ENCODE measurements around the gene LRRC70. TPM values are rescaled to one million over a fixed set of nuclear protein-coding genes. Genes with fewer than 3 reads are reported as not detected.

Gene LRRC70
- total RNA-seq, 1 donor from 2014 or later = 0.64 TPM

DNA sequence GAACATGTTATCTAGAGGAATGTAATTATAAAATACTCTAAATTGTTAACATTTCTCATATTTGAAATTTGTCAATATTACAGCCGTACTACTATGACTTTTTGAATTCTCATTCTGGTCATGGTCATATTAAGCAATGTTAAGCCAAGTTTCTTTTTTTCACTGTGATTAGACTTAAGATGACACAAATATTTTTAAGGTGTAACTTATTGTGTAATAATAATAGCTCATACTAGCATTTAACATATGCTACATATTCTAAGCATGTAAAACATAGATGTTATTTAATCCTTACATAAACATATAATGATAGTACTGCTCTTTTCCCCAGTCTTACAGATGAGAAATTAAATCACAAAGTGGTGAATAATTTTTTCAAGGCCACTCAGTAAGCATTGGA lies 35.9 kb upstream of the LRRC70 start:
- Histone ChIP-seq H3K4me3 (ENCODE audit: insufficient read depth, low read depth, low read length) (no peak overlapping the region), H3K79me2 (ENCODE audit: insufficient read depth, low read length) (no peaks in the 10 kb centered on the region), H2AFZ (ENCODE audit: low read depth, low read length) (no peak overlapping the region), H3K9ac (ENCODE audit: low read length) (no peak overlapping the region), H3K27me3 (ENCODE audit: insufficient read depth, low read length) (no peaks in the 10 kb centered on the region), H4K20me1 (ENCODE audit: insufficient read depth, low read length) (no peaks in the 10 kb centered on the region), H3K36me3 (ENCODE audit: insufficient read depth, low read length) (no peaks in the 10 kb centered on the region), H3K27ac (ENCODE audit: low read depth, low read length) (no peak overlapping the region), H3K4me1 (ENCODE audit: insufficient read depth, low read length) (no peaks in the 10 kb centered on the region), H3K4me2 (ENCODE audit: low read length) (no peak overlapping the region), H3K9me3 (ENCODE audit: insufficient read depth, low read depth, low read length) (no peaks in the 10 kb centered on the region)
- Mint-ChIP-seq H3K27ac (ENCODE audit: unreplicated experiment) (no peak overlapping the region), H3K9me3 (ENCODE audit: unreplicated experiment) (peaks cover 2% of the 10 kb centered on the region), H3K4me3 (ENCODE audit: unreplicated experiment) (no peak overlapping the region), H3K4me1 (ENCODE audit: low read depth, unreplicated experiment) (no peaks in the 10 kb centered on the region), H3K36me3 (ENCODE audit: low read depth, unreplicated experiment) (peaks cover 15% of the 10 kb centered on the region), H3K27me3 (ENCODE audit: low read depth, unreplicated experiment) (no peaks in the 10 kb centered on the region)
- DNase-seq (ENCODE audit: low read depth) (no peak), FAIRE-seq (no peak)
- no peak for TF ChIP-seq EZH2 (IDR thresholded peaks at IDR 0.05; ENCODE audit: insufficient read depth, low read length)

DNA sequence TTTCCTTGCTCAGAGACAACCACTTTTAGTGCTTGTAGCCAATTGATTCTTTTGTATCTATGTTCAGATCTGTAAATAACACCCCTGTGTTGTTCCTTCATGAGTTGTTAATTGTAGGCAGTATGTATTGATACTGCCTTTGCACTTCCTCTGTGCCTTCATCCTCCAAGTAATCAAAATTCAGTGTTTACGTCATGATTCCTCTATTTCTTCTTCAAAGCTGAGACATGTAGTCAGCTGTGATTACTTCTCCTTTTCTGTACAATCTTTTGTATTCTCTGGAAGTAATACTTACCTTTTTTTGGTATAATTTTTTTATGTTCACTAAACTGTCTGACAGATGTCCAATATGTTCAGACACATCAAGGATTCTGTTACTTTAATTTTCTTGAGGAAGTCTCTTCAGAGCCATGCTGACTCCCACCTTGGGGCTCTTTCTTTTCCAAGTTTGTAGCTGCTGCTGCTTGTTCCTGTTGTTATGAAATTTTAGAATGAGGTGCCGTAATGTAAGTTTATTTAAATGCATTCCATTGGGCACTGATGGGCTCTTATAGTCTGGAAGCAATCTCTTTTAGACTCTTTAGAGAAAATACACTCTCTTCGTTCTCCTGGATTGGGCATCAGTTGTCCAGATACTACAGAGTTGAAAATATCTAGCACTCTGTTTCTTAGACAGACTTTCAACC lies 30.5 kb upstream of the LRRC70 start:
- H3K36me3 ChIP-seq (ENCODE audit: insufficient read depth, low read length) = no peaks in the 10 kb centered on the region
- FAIRE-seq (no peak), DNase-seq (ENCODE audit: low read depth) (no peak)
- H2AFZ ChIP-seq (ENCODE audit: low read depth, low read length) = no peak overlapping the region
- Mint-ChIP-seq H3K9me3 (ENCODE audit: unreplicated experiment) (peaks cover 2% of the 10 kb centered on the region), H3K4me1 (ENCODE audit: low read depth, unreplicated experiment) (no peaks in the 10 kb centered on the region), H3K27ac (ENCODE audit: unreplicated experiment) (no peak overlapping the region), H3K27me3 (ENCODE audit: low read depth, unreplicated experiment) (no peaks in the 10 kb centered on the region), H3K36me3 (ENCODE audit: low read depth, unreplicated experiment) (peaks cover 12% of the 10 kb centered on the region), H3K4me3 (ENCODE audit: unreplicated experiment) (no peak overlapping the region)
- no peak overlapping the region for H3K4me3 ChIP-seq (ENCODE audit: insufficient read depth, low read depth, low read length)
- no peak overlapping the region for H3K9ac ChIP-seq (ENCODE audit: low read length)
- H3K4me2 ChIP-seq (ENCODE audit: low read length) = no peak overlapping the region
- no peaks in the 10 kb centered on the region for H3K9me3 ChIP-seq (ENCODE audit: insufficient read depth, low read depth, low read length)
- no peaks in the 10 kb centered on the region for H3K27me3 ChIP-seq (ENCODE audit: insufficient read depth, low read length)
- no peaks in the 10 kb centered on the region for H3K79me2 ChIP-seq (ENCODE audit: insufficient read depth, low read length)
- H4K20me1 ChIP-seq (ENCODE audit: insufficient read depth, low read length) = no peaks in the 10 kb centered on the region
- H3K4me1 ChIP-seq (ENCODE audit: insufficient read depth, low read length) = no peaks in the 10 kb centered on the region
- H3K27ac ChIP-seq (ENCODE audit: low read depth, low read length) = no peak overlapping the region
- TF ChIP-seq EZH2 (IDR thresholded peaks at IDR 0.05; ENCODE audit: insufficient read depth, low read length) = no peak
- TF ChIP-seq, protein P1, sequence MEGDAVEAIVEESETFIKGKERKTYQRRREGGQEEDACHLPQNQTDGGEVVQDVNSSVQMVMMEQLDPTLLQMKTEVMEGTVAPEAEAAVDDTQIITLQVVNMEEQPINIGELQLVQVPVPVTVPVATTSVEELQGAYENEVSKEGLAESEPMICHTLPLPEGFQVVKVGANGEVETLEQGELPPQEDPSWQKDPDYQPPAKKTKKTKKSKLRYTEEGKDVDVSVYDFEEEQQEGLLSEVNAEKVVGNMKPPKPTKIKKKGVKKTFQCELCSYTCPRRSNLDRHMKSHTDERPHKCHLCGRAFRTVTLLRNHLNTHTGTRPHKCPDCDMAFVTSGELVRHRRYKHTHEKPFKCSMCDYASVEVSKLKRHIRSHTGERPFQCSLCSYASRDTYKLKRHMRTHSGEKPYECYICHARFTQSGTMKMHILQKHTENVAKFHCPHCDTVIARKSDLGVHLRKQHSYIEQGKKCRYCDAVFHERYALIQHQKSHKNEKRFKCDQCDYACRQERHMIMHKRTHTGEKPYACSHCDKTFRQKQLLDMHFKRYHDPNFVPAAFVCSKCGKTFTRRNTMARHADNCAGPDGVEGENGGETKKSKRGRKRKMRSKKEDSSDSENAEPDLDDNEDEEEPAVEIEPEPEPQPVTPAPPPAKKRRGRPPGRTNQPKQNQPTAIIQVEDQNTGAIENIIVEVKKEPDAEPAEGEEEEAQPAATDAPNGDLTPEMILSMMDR (IDR thresholded peaks at IDR 0.05; ENCODE audit: insufficient read depth, low read depth, low read length) = no peak

DNA sequence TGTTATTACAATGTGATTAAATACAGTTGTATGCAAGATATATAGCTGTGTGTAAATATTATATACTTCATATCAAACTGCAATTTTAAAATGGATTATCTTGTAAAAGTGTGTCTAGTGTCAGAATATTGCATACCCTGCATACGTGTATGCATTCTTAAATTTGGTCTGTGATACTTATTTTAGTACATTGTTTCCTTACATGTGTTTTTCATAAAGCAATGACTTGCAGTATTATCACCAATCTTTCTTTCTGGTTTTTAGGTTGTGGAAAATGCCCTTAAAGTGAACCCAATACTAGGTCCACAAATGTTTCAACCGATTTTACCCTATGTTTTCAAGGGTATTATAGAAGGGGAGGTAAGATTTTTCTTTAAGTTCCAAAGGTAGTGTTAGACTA lies 28.5 kb upstream of the LRRC70 start:
- no peak for FAIRE-seq

More for the DNA sequence above, 28.5 kb upstream of the LRRC70 start:
- H3K4me1 Mint-ChIP-seq (ENCODE audit: low read depth, unreplicated experiment) = no peaks in the 10 kb centered on the region
- H3K36me3 ChIP-seq (ENCODE audit: insufficient read depth, low read length) = no peaks in the 10 kb centered on the region
- H3K9me3 ChIP-seq (ENCODE audit: insufficient read depth, low read depth, low read length) = no peaks in the 10 kb centered on the region
- no peak overlapping the region for H3K9ac ChIP-seq (ENCODE audit: low read length)
- no peak overlapping the region for H3K27ac Mint-ChIP-seq (ENCODE audit: unreplicated experiment)
- TF ChIP-seq, protein P1 (IDR thresholded peaks at IDR 0.05; ENCODE audit: insufficient read depth, low read depth, low read length) = no peak
- TF ChIP-seq EZH2 (IDR thresholded peaks at IDR 0.05; ENCODE audit: insufficient read depth, low read length) = no peak
- H3K4me2 ChIP-seq (ENCODE audit: low read length) = no peak overlapping the region
- H3K4me3 ChIP-seq (ENCODE audit: insufficient read depth, low read depth, low read length) = no peak overlapping the region
- H3K4me3 Mint-ChIP-seq (ENCODE audit: unreplicated experiment) = no peak overlapping the region
- H2AFZ ChIP-seq (ENCODE audit: low read depth, low read length) = no peak overlapping the region
- H3K79me2 ChIP-seq (ENCODE audit: insufficient read depth, low read length) = no peaks in the 10 kb centered on the region
- no peaks in the 10 kb centered on the region for H3K27me3 ChIP-seq (ENCODE audit: insufficient read depth, low read length)
- no peaks in the 10 kb centered on the region for H3K36me3 Mint-ChIP-seq (ENCODE audit: low read depth, unreplicated experiment)
- H3K27ac ChIP-seq (ENCODE audit: low read depth, low read length) = no peak overlapping the region
- no peaks in the 10 kb centered on the region for H3K4me1 ChIP-seq (ENCODE audit: insufficient read depth, low read length)
- H3K27me3 Mint-ChIP-seq (ENCODE audit: low read depth, unreplicated experiment) = no peaks in the 10 kb centered on the region
- H3K9me3 Mint-ChIP-seq (ENCODE audit: unreplicated experiment) = no peaks in the 10 kb centered on the region
- DNase-seq (ENCODE audit: low read depth) = no peak
- H4K20me1 ChIP-seq (ENCODE audit: insufficient read depth, low read length) = no peaks in the 10 kb centered on the region
